Measurements from ENCODE around the gene THSD4. TPM values are rescaled to one million over a fixed set of nuclear protein-coding genes. Genes with fewer than 3 reads are reported as not detected.
"Not testable (repeated sequence)": the region's sequence is repeated elsewhere in the genome, so short reads cannot be mapped to it uniquely, and the experiment has no call there.

The THSD4 gene
- polyA plus RNA-seq, 4 donors, result 27.2 to 96.3 (median 39.5) TPM

- no peak for DNase-seq (ENCODE audit: low read depth in 4 of 4, low spot score in 3 of 4)
Observed at GRCh38 chr15:71392861-71393283, 277.6 kb downstream of the THSD4 start.

GRCh38 chr15:71393383-71393782 lies 278.1 kb downstream of the THSD4 start:
- DNase-seq (ENCODE audit: low read depth in 4 of 4, low spot score in 3 of 4), result no peak

GRCh38 chr15:71396536-71397125 lies 281.4 kb downstream of the THSD4 start:
- DNase-seq (ENCODE audit: low read depth in 4 of 4, low spot score in 3 of 4), result no peak

- DNase-seq (ENCODE audit: low read depth in 4 of 4, low spot score in 3 of 4), result no peak
Observed at GRCh38 chr15:71397377-71397776, 282.1 kb downstream of the THSD4 start.

- no peak for DNase-seq (ENCODE audit: low read depth in 4 of 4, low spot score in 3 of 4)
Observed at GRCh38 chr15:71400294-71400693, 285.0 kb downstream of the THSD4 start.

GRCh38 chr15:71401728-71402127 lies 286.5 kb downstream of the THSD4 start:
- not testable (repeated sequence) for DNase-seq (ENCODE audit: low read depth in 4 of 4, low spot score in 3 of 4)

- no peak for DNase-seq (ENCODE audit: low read depth in 4 of 4, low spot score in 3 of 4)
Observed at GRCh38 chr15:71409541-71409940, 294.3 kb downstream of the THSD4 start.

GRCh38 chr15:71410347-71410746 lies 295.1 kb downstream of the THSD4 start:
- DNase-seq (ENCODE audit: low read depth in 4 of 4, low spot score in 3 of 4), result no peak

GRCh38 chr15:71411538-71412482 lies 296.5 kb downstream of the THSD4 start:
- peak; percentile 64 to 82 (median 66) for DNase-seq (ENCODE audit: low read depth in 4 of 4, low spot score in 3 of 4)

- DNase-seq (ENCODE audit: low read depth in 4 of 4, low spot score in 3 of 4), result no peak
Observed at GRCh38 chr15:71413419-71413818, 298.1 kb downstream of the THSD4 start.

- DNase-seq (ENCODE audit: low read depth in 4 of 4, low spot score in 3 of 4), result no peak
Observed at GRCh38 chr15:71414853-71415252, 299.6 kb downstream of the THSD4 start.

- no peak for DNase-seq (ENCODE audit: low read depth in 4 of 4, low spot score in 3 of 4)
Observed at GRCh38 chr15:71422530-71423259, 307.4 kb downstream of the THSD4 start.

- DNase-seq (ENCODE audit: low read depth in 4 of 4, low spot score in 3 of 4), result no peak
Observed at GRCh38 chr15:71424765-71425164, 309.5 kb downstream of the THSD4 start.

- no peak for DNase-seq (ENCODE audit: low read depth in 4 of 4, low spot score in 3 of 4)
Observed at GRCh38 chr15:71425388-71425787, 310.1 kb downstream of the THSD4 start.

GRCh38 chr15:71426792-71427191 lies 311.5 kb downstream of the THSD4 start:
- no peak for DNase-seq (ENCODE audit: low read depth in 4 of 4, low spot score in 3 of 4)

- no peak for DNase-seq (ENCODE audit: low read depth in 4 of 4, low spot score in 3 of 4)
Observed at GRCh38 chr15:71430782-71431181, 315.5 kb downstream of the THSD4 start.

- no peak for DNase-seq (ENCODE audit: low read depth in 4 of 4, low spot score in 3 of 4)
Observed at GRCh38 chr15:71431343-71432336, 316.4 kb downstream of the THSD4 start.

GRCh38 chr15:71433402-71433801 lies 318.1 kb downstream of the THSD4 start:
- DNase-seq (ENCODE audit: low read depth in 4 of 4, low spot score in 3 of 4), result no peak

GRCh38 chr15:71434774-71435173 lies 319.5 kb downstream of the THSD4 start:
- no peak for DNase-seq (ENCODE audit: low read depth in 4 of 4, low spot score in 3 of 4)

- no peak for DNase-seq (ENCODE audit: low read depth in 4 of 4, low spot score in 3 of 4)
Observed at GRCh38 chr15:71435552-71435951, 320.3 kb downstream of the THSD4 start.
